ENCODE measurements around the gene SPAG16. TPM values are rescaled to one million over a fixed set of nuclear protein-coding genes. Genes with fewer than 3 reads are reported as not detected.

Gene SPAG16
- total and polyA plus RNA-seq, 11 donors: 9.8 to 26.1 (median 15.2) TPM

GRCh38 chr2:214361116-214361515 lies 1076.9 kb downstream of the SPAG16 start:
- Histone ChIP-seq H3K27ac (no peak overlapping the region), H3K4me1 (no peaks in the 10 kb centered on the region), H3K27me3 (no peaks in the 10 kb centered on the region), H3K9me3 (peaks cover 0 to 17% (median 2%) of the 10 kb centered on the region in 12 donors), H3K4me3 (no peak overlapping the region), H3K36me3 (no peaks in the 10 kb centered on the region)
- DNase-seq (no peak), ATAC-seq (no peak)
- 86 to 91% (median 90%) methylated on average over 4 of the region's 4 CpGs for WGBS, 4 donors
- TF ChIP-seq POLR2A (IDR thresholded peaks at IDR 0.05): no peak
- TF ChIP-seq CTCF (IDR thresholded peaks at IDR 0.05): no peak
- intact Hi-C loops (cut with DNase I): no loop called here

GRCh38 chr2:214365549-214365948 lies 1081.3 kb downstream of the SPAG16 start:
- WGBS, 4 donors: 53 to 67% (median 60%) methylated on average over 1 of the region's 1 CpG
- Histone ChIP-seq H3K4me1 (no peaks in the 10 kb centered on the region), H3K9me3 (no peaks in the 10 kb centered on the region), H3K27me3 (no peaks in the 10 kb centered on the region), H3K4me3 (no peak overlapping the region), H3K27ac (no peak overlapping the region), H3K36me3 (no peaks in the 10 kb centered on the region)
- DNase-seq (no peak), ATAC-seq (no peak)
- intact Hi-C loops (cut with DNase I): no loop called here
- TF ChIP-seq POLR2A (IDR thresholded peaks at IDR 0.05) (no peak), CTCF (IDR thresholded peaks at IDR 0.05) (no peak)

- H3K4me3 ChIP-seq: no peak overlapping the region
- H3K36me3 ChIP-seq: no peaks in the 10 kb centered on the region
- no peak for DNase-seq
- ATAC-seq: no peak
- no peaks in the 10 kb centered on the region for H3K27me3 ChIP-seq
- TF ChIP-seq POLR2A (IDR thresholded peaks at IDR 0.05): no peak
- TF ChIP-seq CTCF (IDR thresholded peaks at IDR 0.05): no peak
- no peak overlapping the region for H3K27ac ChIP-seq
- no peaks in the 10 kb centered on the region for H3K4me1 ChIP-seq
- intact Hi-C loops (cut with DNase I): no loop called here
- 54 to 62% (median 58%) methylated on average over 3 of the region's 3 CpGs for WGBS, 4 donors
- H3K9me3 ChIP-seq: no peaks in the 10 kb centered on the region
These were observed 1082.9 kb downstream of the SPAG16 start for GRCh38 chr2:214367171-214367570.

- DNase-seq (no peak), ATAC-seq (no peak)
- intact Hi-C loops (cut with DNase I): no loop called here
- TF ChIP-seq POLR2A (IDR thresholded peaks at IDR 0.05) (no peak), CTCF (IDR thresholded peaks at IDR 0.05) (no peak)
- Histone ChIP-seq H3K27ac (no peak overlapping the region), H3K4me1 (no peaks in the 10 kb centered on the region), H3K9me3 (no peaks in the 10 kb centered on the region), H3K36me3 (no peaks in the 10 kb centered on the region), H3K27me3 (no peaks in the 10 kb centered on the region), H3K4me3 (no peak overlapping the region)
- WGBS, 4 donors: 80 to 87% (median 83%) methylated on average over 7 of the region's 7 CpGs
These were observed 1092.5 kb downstream of the SPAG16 start for GRCh38 chr2:214376618-214377285.

Data from heart left ventricle (tissue), 16 donors.